GM12872 (cell line): ENCODE results near the gene RRH.
A peak's percentile ranks its signal among the peaks of the same experiment; 100 is the strongest.

Source experiments
- TF ChIP-seq, protein P1 (sequence below): IDR thresholded peaks from 3 replicates; pipeline ENCODE4 v1.5.1; 2011; ENCODE audit warnings: low read depth, mild to moderate bottlenecking, low read length, moderate library complexity; ENCODE audit not compliant: insufficient read depth

Gene RRH, protein sequence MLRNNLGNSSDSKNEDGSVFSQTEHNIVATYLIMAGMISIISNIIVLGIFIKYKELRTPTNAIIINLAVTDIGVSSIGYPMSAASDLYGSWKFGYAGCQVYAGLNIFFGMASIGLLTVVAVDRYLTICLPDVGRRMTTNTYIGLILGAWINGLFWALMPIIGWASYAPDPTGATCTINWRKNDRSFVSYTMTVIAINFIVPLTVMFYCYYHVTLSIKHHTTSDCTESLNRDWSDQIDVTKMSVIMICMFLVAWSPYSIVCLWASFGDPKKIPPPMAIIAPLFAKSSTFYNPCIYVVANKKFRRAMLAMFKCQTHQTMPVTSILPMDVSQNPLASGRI

GRCh38 chr4:109827672-109828071, at the start of gene RRH:
Gene RRH (plus strand): TSS chr4:109827972. CDS start chr4:109828028, 56 bp downstream.
- TF ChIP-seq, protein P1, sequence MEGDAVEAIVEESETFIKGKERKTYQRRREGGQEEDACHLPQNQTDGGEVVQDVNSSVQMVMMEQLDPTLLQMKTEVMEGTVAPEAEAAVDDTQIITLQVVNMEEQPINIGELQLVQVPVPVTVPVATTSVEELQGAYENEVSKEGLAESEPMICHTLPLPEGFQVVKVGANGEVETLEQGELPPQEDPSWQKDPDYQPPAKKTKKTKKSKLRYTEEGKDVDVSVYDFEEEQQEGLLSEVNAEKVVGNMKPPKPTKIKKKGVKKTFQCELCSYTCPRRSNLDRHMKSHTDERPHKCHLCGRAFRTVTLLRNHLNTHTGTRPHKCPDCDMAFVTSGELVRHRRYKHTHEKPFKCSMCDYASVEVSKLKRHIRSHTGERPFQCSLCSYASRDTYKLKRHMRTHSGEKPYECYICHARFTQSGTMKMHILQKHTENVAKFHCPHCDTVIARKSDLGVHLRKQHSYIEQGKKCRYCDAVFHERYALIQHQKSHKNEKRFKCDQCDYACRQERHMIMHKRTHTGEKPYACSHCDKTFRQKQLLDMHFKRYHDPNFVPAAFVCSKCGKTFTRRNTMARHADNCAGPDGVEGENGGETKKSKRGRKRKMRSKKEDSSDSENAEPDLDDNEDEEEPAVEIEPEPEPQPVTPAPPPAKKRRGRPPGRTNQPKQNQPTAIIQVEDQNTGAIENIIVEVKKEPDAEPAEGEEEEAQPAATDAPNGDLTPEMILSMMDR: no peak

- TF ChIP-seq, protein P1: no peak
Measured at GRCh38 chr4:109786846-109787245, 40.9 kb upstream of the RRH start.

- TF ChIP-seq, protein P1: no peak
Measured at GRCh38 chr4:109787807-109788206, 40.0 kb upstream of the RRH start.

DNA sequence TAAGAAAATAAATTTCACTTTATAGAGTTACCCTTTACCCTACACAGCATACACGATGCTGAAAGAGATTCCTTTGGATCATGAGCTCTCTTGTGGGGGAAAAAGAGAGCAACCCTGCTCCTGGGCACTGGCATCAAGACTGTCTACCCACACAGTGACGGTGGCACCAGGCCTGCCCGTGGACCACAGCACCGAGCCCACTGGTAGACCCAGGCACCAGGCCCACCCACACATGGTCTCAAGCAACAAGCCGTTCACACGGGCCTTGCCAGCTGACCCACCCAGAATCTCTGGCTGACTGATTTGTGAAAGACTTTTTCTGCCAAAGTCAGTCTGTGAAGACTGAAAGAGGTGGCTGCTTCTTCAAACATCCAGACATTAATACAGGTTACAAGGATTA, 32.7 kb upstream of the RRH start:
- TF ChIP-seq, protein P1: no peak

GRCh38 chr4:109798866-109799265, 28.9 kb upstream of the RRH start:
- TF ChIP-seq, protein P1: peak; percentile 32; the same call in 1 of the 3 replicates

GRCh38 chr4:109801099-109801789, 26.5 kb upstream of the RRH start:
- TF ChIP-seq, protein P1: no peak

DNA sequence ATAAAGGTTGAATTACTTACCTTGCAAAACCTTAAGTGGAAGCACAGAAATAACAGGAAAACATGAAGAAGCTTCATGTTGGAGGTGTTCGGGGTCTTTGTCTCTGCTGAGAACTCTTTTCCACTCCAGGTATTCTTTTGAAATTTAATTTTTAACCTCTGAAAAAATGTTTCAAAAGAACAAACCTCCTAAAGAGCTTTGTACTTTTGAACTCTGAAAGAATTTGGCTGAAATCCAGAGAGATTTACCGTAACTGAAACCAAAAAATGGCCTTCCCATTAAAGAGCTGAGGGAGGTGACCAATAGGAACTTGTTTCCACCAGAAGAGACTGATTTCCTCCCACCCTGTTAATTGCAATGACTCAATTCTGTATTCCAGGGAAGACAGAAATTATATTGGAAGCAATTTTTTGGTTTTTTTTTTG, 25.9 kb upstream of the RRH start, which contains the start of gene CFI:
Gene CFI (minus strand): TSS at position 105 of the 425 bp plus-strand sequence. CDS start 28 bp downstream, at position 77.
- TF ChIP-seq, protein P1: no peak
